H1 (cell line): ENCODE results near the gene MRM1. TPM values are rescaled to one million over a fixed set of nuclear protein-coding genes. Genes with fewer than 3 reads are reported as not detected.

Experiments used
- polyA plus RNA-seq, 7 experiments: library from polyadenylated mRNA; depleted of rRNA in 3 of 7; stranded (reverse) in 5 of 7; unstranded in 2 of 7; fragments of >200 nt in 5 of 7; fragments of 200-250 nt in 2 of 7; gene quantifications; 1 replicate in 5 of 7; 2 replicates in 1 of 7; 4 replicates in 1 of 7; pipeline versions ENCODE4 v1.2.1 to v1.2.3, GENCODE V29; 2011 to 2013; ENCODE audit warnings: missing spikeins in 2 of 7, mixed read lengths in 2 of 7
- total RNA-seq: library from RNA; stranded (reverse); fragmentation: NEBNext Ultra II Directional; extraction: Animal tissue kit (Norgen Biotek cat#: 25700); gene quantifications from 2 replicates; pipeline ENCODE4 v1.2.1, GENCODE V29; 2021
- TF ChIP-seq, protein P1 (sequence below): fragments of 300-600 bp; sonication (generic); IDR thresholded peaks from 2 replicates; pipeline ENCODE4 v1.7.1; 2012; ENCODE audit warnings: low read length, moderate library complexity, mild to moderate bottlenecking, inconsistent platforms; ENCODE audit not compliant: insufficient replicate concordance

MRM1 gene
- total and polyA plus RNA-seq, 2 of the 8 experiments (the other 6 are each of a cell fraction or from before 2014, with no cell fraction given): 9.9 to 11.2 TPM

DNA sequence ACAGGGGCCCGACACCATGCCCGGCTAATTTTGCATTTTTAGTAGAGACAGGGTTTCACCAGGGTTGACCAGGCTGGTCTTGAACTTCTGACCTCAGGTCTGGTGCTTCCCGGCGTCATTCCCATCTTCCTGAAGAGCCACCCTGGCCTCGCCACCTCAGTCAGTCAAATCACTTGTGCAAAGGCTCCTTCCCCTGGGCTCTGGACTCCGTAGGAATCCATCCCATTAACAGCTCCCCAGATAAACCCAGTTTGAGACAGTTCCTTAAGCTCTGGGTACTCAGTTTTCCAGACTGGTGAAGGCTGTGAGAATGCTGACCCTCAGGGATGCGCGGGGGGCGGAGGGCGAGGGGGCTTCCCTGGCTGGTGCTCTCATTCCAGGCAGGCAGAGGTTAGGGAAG, 39.5 kb downstream of the MRM1 start (continued):
- TF ChIP-seq, protein P1, sequence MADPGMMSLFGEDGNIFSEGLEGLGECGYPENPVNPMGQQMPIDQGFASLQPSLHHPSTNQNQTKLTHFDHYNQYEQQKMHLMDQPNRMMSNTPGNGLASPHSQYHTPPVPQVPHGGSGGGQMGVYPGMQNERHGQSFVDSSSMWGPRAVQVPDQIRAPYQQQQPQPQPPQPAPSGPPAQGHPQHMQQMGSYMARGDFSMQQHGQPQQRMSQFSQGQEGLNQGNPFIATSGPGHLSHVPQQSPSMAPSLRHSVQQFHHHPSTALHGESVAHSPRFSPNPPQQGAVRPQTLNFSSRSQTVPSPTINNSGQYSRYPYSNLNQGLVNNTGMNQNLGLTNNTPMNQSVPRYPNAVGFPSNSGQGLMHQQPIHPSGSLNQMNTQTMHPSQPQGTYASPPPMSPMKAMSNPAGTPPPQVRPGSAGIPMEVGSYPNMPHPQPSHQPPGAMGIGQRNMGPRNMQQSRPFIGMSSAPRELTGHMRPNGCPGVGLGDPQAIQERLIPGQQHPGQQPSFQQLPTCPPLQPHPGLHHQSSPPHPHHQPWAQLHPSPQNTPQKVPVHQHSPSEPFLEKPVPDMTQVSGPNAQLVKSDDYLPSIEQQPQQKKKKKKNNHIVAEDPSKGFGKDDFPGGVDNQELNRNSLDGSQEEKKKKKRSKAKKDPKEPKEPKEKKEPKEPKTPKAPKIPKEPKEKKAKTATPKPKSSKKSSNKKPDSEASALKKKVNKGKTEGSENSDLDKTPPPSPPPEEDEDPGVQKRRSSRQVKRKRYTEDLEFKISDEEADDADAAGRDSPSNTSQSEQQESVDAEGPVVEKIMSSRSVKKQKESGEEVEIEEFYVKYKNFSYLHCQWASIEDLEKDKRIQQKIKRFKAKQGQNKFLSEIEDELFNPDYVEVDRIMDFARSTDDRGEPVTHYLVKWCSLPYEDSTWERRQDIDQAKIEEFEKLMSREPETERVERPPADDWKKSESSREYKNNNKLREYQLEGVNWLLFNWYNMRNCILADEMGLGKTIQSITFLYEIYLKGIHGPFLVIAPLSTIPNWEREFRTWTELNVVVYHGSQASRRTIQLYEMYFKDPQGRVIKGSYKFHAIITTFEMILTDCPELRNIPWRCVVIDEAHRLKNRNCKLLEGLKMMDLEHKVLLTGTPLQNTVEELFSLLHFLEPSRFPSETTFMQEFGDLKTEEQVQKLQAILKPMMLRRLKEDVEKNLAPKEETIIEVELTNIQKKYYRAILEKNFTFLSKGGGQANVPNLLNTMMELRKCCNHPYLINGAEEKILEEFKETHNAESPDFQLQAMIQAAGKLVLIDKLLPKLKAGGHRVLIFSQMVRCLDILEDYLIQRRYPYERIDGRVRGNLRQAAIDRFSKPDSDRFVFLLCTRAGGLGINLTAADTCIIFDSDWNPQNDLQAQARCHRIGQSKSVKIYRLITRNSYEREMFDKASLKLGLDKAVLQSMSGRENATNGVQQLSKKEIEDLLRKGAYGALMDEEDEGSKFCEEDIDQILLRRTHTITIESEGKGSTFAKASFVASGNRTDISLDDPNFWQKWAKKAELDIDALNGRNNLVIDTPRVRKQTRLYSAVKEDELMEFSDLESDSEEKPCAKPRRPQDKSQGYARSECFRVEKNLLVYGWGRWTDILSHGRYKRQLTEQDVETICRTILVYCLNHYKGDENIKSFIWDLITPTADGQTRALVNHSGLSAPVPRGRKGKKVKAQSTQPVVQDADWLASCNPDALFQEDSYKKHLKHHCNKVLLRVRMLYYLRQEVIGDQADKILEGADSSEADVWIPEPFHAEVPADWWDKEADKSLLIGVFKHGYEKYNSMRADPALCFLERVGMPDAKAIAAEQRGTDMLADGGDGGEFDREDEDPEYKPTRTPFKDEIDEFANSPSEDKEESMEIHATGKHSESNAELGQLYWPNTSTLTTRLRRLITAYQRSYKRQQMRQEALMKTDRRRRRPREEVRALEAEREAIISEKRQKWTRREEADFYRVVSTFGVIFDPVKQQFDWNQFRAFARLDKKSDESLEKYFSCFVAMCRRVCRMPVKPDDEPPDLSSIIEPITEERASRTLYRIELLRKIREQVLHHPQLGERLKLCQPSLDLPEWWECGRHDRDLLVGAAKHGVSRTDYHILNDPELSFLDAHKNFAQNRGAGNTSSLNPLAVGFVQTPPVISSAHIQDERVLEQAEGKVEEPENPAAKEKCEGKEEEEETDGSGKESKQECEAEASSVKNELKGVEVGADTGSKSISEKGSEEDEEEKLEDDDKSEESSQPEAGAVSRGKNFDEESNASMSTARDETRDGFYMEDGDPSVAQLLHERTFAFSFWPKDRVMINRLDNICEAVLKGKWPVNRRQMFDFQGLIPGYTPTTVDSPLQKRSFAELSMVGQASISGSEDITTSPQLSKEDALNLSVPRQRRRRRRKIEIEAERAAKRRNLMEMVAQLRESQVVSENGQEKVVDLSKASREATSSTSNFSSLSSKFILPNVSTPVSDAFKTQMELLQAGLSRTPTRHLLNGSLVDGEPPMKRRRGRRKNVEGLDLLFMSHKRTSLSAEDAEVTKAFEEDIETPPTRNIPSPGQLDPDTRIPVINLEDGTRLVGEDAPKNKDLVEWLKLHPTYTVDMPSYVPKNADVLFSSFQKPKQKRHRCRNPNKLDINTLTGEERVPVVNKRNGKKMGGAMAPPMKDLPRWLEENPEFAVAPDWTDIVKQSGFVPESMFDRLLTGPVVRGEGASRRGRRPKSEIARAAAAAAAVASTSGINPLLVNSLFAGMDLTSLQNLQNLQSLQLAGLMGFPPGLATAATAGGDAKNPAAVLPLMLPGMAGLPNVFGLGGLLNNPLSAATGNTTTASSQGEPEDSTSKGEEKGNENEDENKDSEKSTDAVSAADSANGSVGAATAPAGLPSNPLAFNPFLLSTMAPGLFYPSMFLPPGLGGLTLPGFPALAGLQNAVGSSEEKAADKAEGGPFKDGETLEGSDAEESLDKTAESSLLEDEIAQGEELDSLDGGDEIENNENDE: no peak
- TF ChIP-seq, all 59 proteins: peak for 1
